GM23338 (cell line): Measurements from ENCODE around the gene CCDC39. TPM values are rescaled to one million over a fixed set of nuclear protein-coding genes. Genes with fewer than 3 reads are reported as not detected.
A peak's percentile ranks its signal among the peaks of the same experiment; 100 is the strongest.
"Not testable (repeated sequence)": the region's sequence is repeated elsewhere in the genome, so short reads cannot be mapped to it uniquely, and the experiment has no call there.

Source experiments
- ATAC-seq: fragments of 200-7000 bp; cut with Tn5 transposase; 3 replicates; pipeline ENCODE4 v1.9.1; 2020
- DNase-seq: peaks from one replicate; pipeline ENCODE4 v3.0.0-alpha.2; 2015; ENCODE audit warnings: low spot score
- H2AFZ ChIP-seq: fragments of 200-600 bp; sonication (generic); 2 replicates; pipeline ENCODE4 v1.8.0; 2016; ENCODE audit warnings: antibody characterized with exemption, mild to moderate bottlenecking, moderate library complexity
- H3F3A ChIP-seq: fragments of 200-600 bp; sonication (generic); replicated peaks from 2 replicates; pipeline ENCODE4 v1.8.0; 2017; ENCODE audit warnings: antibody characterized with exemption, mixed run types, low read depth
- H3K27ac ChIP-seq: fragments of 200-600 bp; sonication (generic); 2 replicates; pipeline ENCODE4 v1.6.1; 2016; ENCODE audit warnings: low read depth
- H3K27me3 ChIP-seq: fragments of 200-600 bp; sonication (generic); 2 replicates; pipeline ENCODE4 v1.8.0; 2016; ENCODE audit warnings: mild to moderate bottlenecking, mixed run types, moderate library complexity; ENCODE audit not compliant: insufficient read depth
- H3K36me3 ChIP-seq: fragments of 200-600 bp; sonication (generic); 2 replicates; pipeline ENCODE4 v1.8.0; 2016; ENCODE audit warnings: mild to moderate bottlenecking; ENCODE audit not compliant: insufficient read depth
- H3K4me1 ChIP-seq: fragments of 200-600 bp; sonication (generic); 2 replicates; pipeline ENCODE4 v1.8.0; 2016; ENCODE audit warnings: mild to moderate bottlenecking, moderate library complexity; ENCODE audit not compliant: insufficient read depth
- H3K4me2 ChIP-seq: fragments of 200-600 bp; sonication (generic); 2 replicates; pipeline ENCODE4 v1.7.1; 2017; ENCODE audit warnings: mixed run types
- H3K4me3 ChIP-seq: fragments of 200-600 bp; sonication (generic); 2 replicates; pipeline ENCODE4 v1.6.1; 2016; ENCODE audit warnings: mixed run types
- H3K79me2 ChIP-seq: fragments of 200-600 bp; sonication (generic); replicated peaks from 2 replicates; pipeline ENCODE4 v1.8.0; 2017; ENCODE audit warnings: mild to moderate bottlenecking; ENCODE audit not compliant: insufficient read depth
- H3K9me2 ChIP-seq: fragments of 200-600 bp; sonication (generic); 2 replicates; pipeline ENCODE4 v1.8.0; 2017; ENCODE audit not compliant: insufficient read depth
- H4K20me1 ChIP-seq: fragments of 200-600 bp; sonication (generic); replicated peaks from 2 replicates; pipeline ENCODE4 v1.8.0; 2017; ENCODE audit warnings: mild to moderate bottlenecking; ENCODE audit not compliant: insufficient read depth
- H3K27ac Mint-ChIP-seq: 2 replicates; pipeline ENCODE4 v1.8.0; 2020; ENCODE audit warnings: inconsistent platforms, mild to moderate bottlenecking, moderate library complexity, mixed read lengths
- H3K27me3 Mint-ChIP-seq: 3 replicates; pipeline ENCODE4 v1.8.0; 2022; ENCODE audit warnings: low read depth, mild to moderate bottlenecking, moderate library complexity, mixed read lengths, inconsistent platforms; ENCODE audit not compliant: insufficient read depth, poor library complexity
- H3K36me3 Mint-ChIP-seq: 3 replicates; pipeline ENCODE4 v1.8.0; 2021; ENCODE audit warnings: low read depth, mild to moderate bottlenecking, inconsistent platforms, moderate library complexity, mixed read lengths
- H3K4me1 Mint-ChIP-seq: 3 replicates; pipeline ENCODE4 v1.8.0; 2020; ENCODE audit warnings: mild to moderate bottlenecking, inconsistent platforms, mixed read lengths
- H3K4me3 Mint-ChIP-seq: 3 replicates; pipeline ENCODE4 v1.8.0; 2021; ENCODE audit warnings: moderate library complexity, mild to moderate bottlenecking, inconsistent platforms, mixed read lengths
- H3K9me3 Mint-ChIP-seq: 3 replicates; pipeline ENCODE4 v1.8.0; 2020; ENCODE audit warnings: moderate library complexity, mild to moderate bottlenecking, inconsistent platforms, mixed read lengths
- NANOG ChIP-seq: IDR thresholded peaks from 2 replicates; pipeline ENCODE4 v1.6.1; 2016; ENCODE audit warnings: antibody characterized with exemption, borderline replicate concordance
- POLR2AphosphoS5 ChIP-seq: IDR thresholded peaks from 2 replicates; pipeline ENCODE4 v1.6.1; 2016; ENCODE audit warnings: antibody characterized with exemption, low read depth
- ZNF114 ChIP-seq: fragments of 250-450 bp; sonication (Bioruptor Pico); IDR thresholded peaks from 2 replicates; pipeline ENCODE4 v1.5.0; 2020; ENCODE audit warnings: mild to moderate bottlenecking, moderate library complexity
- ZNF331 ChIP-seq: fragments of 250-450 bp; sonication (Bioruptor Pico); IDR thresholded peaks from 2 replicates; pipeline ENCODE4 v1.5.0; 2020; ENCODE audit warnings: low read depth, mild to moderate bottlenecking, moderate library complexity
- polyA plus RNA-seq: library from polyadenylated mRNA; unstranded; fragments of >200 nt; fragmentation: Nextera tagmentation; extraction: Ambion mirVana; gene quantifications from 2 replicates; pipeline ENCODE4 v1.2.1, GENCODE V29; 2016
- total RNA-seq: library from RNA; depleted of rRNA; stranded (reverse); fragments of >200 nt; shearing (Covaris generic); gene quantifications from 2 replicates; pipeline ENCODE4 v1.2.3, GENCODE V29; 2014
- TF ChIP-seq, protein P1 (sequence below), 2 experiments: fragments of 200-600 bp in 1 of 2; sonication (generic) in 1 of 2; conservative IDR thresholded peaks; 2 replicates each; pipeline versions ENCODE4 v1.5.1 to v1.6.1; 2016 to 2017; ENCODE audit warnings: antibody characterized with exemption in 2 of 2, low read depth in 2 of 2, mild to moderate bottlenecking in 2 of 2, moderate library complexity in 1 of 2
- TF ChIP-seq, protein P2 (sequence below): IDR thresholded peaks from 2 replicates; pipeline ENCODE4 v1.6.1; 2016; ENCODE audit warnings: antibody characterized with exemption
- TF ChIP-seq, protein P3 (sequence below): fragments of 250-450 bp; sonication (Bioruptor Pico); IDR thresholded peaks from 2 replicates; pipeline ENCODE4 v1.5.0; 2020; ENCODE audit warnings: mild to moderate bottlenecking, moderate library complexity

The CCDC39 gene
- total and polyA plus RNA-seq, 2 experiments from 2014 or later = 0.52 to 2.6 TPM

DNA sequence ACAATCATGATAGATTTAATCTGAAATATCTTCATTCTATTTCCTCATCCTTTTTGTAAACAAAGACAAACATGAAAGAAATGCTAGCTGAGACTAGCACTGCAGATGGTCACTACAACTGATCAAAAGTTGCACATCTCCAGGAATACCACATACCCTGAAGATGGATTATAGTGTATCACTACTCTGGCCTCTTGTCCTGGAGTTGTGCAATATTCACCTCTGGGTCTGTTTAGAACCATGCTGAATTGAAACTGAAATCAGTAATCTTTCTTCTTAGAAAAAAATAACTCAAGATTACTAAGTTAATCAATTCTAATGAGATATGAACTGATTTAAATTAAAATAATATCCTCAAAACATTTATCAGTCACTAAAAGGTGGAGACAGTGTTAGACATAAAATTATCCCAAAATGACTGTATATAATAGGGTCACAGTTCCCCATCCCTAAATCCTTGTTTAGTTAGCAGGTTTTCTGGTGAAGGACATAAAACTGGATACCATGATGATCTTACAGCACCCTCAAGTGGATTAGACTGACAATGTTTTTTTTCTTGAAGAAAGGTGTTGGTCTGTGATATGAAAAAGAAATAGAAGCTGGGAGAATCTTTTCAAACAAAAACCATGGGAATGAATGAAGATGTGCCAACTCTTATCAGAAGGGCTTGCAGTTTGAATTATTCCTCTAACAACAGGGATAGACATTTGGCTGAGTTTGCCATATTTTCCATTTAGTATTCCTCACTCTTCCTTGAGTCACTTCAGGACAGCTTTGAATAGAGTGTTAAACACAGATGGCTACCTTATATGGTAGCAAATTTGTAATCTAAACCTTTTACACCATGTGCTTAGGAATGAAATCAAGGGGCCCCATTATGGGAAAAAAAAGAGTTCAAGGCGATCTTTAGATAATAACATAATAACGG is 84.4 kb downstream of the CCDC39 start:
- Mint-ChIP-seq H3K9me3 (no peaks in the 10 kb centered on the region), H3K4me1 (no peaks in the 10 kb centered on the region), H3K27me3 (peaks cover 3% of the 10 kb centered on the region), H3K27ac (no peak overlapping the region), H3K4me3 (no peak overlapping the region), H3K36me3 (no peaks in the 10 kb centered on the region)
- no peak overlapping the region for H3K27ac ChIP-seq
- no peaks in the 10 kb centered on the region for H4K20me1 ChIP-seq
- TF ChIP-seq, protein P1, sequence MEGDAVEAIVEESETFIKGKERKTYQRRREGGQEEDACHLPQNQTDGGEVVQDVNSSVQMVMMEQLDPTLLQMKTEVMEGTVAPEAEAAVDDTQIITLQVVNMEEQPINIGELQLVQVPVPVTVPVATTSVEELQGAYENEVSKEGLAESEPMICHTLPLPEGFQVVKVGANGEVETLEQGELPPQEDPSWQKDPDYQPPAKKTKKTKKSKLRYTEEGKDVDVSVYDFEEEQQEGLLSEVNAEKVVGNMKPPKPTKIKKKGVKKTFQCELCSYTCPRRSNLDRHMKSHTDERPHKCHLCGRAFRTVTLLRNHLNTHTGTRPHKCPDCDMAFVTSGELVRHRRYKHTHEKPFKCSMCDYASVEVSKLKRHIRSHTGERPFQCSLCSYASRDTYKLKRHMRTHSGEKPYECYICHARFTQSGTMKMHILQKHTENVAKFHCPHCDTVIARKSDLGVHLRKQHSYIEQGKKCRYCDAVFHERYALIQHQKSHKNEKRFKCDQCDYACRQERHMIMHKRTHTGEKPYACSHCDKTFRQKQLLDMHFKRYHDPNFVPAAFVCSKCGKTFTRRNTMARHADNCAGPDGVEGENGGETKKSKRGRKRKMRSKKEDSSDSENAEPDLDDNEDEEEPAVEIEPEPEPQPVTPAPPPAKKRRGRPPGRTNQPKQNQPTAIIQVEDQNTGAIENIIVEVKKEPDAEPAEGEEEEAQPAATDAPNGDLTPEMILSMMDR (conservative IDR thresholded peaks at IDR 0.05; ENCODE audit: low read depth in 2 of 2) = peak; percentile 74 to 76
- TF ChIP-seq, protein P2, sequence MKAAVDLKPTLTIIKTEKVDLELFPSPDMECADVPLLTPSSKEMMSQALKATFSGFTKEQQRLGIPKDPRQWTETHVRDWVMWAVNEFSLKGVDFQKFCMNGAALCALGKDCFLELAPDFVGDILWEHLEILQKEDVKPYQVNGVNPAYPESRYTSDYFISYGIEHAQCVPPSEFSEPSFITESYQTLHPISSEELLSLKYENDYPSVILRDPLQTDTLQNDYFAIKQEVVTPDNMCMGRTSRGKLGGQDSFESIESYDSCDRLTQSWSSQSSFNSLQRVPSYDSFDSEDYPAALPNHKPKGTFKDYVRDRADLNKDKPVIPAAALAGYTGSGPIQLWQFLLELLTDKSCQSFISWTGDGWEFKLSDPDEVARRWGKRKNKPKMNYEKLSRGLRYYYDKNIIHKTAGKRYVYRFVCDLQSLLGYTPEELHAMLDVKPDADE = no peak
- no peaks in the 10 kb centered on the region for H3K79me2 ChIP-seq
- no peak overlapping the region for H2AFZ ChIP-seq
- no peaks in the 10 kb centered on the region for H3K27me3 ChIP-seq
- no peaks in the 10 kb centered on the region for H3K36me3 ChIP-seq
- ATAC-seq (peak; percentile 49), DNase-seq (peak; percentile 69)
- H3K9me2 ChIP-seq = no peaks in the 10 kb centered on the region
- H3K4me2 ChIP-seq = no peak overlapping the region
- H3K4me1 ChIP-seq = no peaks in the 10 kb centered on the region
- H3F3A ChIP-seq = no peaks in the 10 kb centered on the region
- H3K4me3 ChIP-seq = no peak overlapping the region

- not testable (repeated sequence) for H3K4me2 ChIP-seq, H3K4me3 ChIP-seq, H3F3A ChIP-seq, DNase-seq, H3K27me3 Mint-ChIP-seq, H3K79me2 ChIP-seq, H3K36me3 Mint-ChIP-seq, H3K9me3 Mint-ChIP-seq, ATAC-seq, H3K4me3 Mint-ChIP-seq, H3K9me2 ChIP-seq, H3K4me1 Mint-ChIP-seq, H3K27me3 ChIP-seq, H3K27ac Mint-ChIP-seq, H3K27ac ChIP-seq, H3K4me1 ChIP-seq, H3K36me3 ChIP-seq, H4K20me1 ChIP-seq
- 0 out of 2 replicates have a peak overlapping the region, but pooled peaks have one; percentile 53 for H2AFZ ChIP-seq
Observed at GRCh38 chr3:180593631-180594030, 85.7 kb downstream of the CCDC39 start.

DNA sequence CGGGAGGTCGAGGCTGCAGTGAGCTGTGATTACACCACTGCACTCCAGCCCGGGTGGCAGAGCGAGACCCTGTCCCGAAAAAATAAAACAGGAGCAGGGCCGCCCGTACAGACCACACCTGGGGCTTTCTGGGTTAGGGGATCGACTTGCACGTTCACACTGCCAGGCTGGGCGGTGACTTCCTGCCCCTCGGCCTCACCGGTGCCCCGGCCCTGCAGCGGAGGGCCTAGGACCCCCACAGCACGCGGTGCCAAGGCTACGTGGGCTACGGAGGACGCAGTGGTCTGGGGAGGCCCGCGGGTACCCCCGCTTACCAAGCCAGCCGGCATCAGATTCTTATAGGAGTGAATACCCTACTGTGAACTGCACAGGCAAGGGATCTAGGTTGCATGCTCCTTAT is 88.9 kb downstream of the CCDC39 start:
- H3K36me3 Mint-ChIP-seq = no peaks in the 10 kb centered on the region
- H3K36me3 ChIP-seq = no peaks in the 10 kb centered on the region
- H3K27me3 Mint-ChIP-seq = no peaks in the 10 kb centered on the region
- H3K9me3 Mint-ChIP-seq = no peaks in the 10 kb centered on the region
- no peak overlapping the region for H3K4me3 ChIP-seq
- no peaks in the 10 kb centered on the region for H3F3A ChIP-seq
- H4K20me1 ChIP-seq = no peaks in the 10 kb centered on the region
- no peaks in the 10 kb centered on the region for H3K9me2 ChIP-seq
- no peak for ATAC-seq
- no peak overlapping the region for H3K4me3 Mint-ChIP-seq
- no peak overlapping the region for H3K27ac ChIP-seq
- no peaks in the 10 kb centered on the region for H3K4me1 ChIP-seq
- no peak overlapping the region for H3K4me2 ChIP-seq
- H3K4me1 Mint-ChIP-seq = peaks cover 4% of the 10 kb centered on the region
- no peak overlapping the region for H2AFZ ChIP-seq
- H3K27ac Mint-ChIP-seq = no peak overlapping the region
- no peaks in the 10 kb centered on the region for H3K27me3 ChIP-seq
- DNase-seq = no peak
- H3K79me2 ChIP-seq = no peaks in the 10 kb centered on the region
- no peak for TF ChIP-seq NANOG
- no peak for TF ChIP-seq ZNF114 (CRISPR knock-in tag)
- no peak for TF ChIP-seq POLR2AphosphoS5
- no peak for TF ChIP-seq ZNF331 (CRISPR knock-in tag)
- TF ChIP-seq, protein P3, sequence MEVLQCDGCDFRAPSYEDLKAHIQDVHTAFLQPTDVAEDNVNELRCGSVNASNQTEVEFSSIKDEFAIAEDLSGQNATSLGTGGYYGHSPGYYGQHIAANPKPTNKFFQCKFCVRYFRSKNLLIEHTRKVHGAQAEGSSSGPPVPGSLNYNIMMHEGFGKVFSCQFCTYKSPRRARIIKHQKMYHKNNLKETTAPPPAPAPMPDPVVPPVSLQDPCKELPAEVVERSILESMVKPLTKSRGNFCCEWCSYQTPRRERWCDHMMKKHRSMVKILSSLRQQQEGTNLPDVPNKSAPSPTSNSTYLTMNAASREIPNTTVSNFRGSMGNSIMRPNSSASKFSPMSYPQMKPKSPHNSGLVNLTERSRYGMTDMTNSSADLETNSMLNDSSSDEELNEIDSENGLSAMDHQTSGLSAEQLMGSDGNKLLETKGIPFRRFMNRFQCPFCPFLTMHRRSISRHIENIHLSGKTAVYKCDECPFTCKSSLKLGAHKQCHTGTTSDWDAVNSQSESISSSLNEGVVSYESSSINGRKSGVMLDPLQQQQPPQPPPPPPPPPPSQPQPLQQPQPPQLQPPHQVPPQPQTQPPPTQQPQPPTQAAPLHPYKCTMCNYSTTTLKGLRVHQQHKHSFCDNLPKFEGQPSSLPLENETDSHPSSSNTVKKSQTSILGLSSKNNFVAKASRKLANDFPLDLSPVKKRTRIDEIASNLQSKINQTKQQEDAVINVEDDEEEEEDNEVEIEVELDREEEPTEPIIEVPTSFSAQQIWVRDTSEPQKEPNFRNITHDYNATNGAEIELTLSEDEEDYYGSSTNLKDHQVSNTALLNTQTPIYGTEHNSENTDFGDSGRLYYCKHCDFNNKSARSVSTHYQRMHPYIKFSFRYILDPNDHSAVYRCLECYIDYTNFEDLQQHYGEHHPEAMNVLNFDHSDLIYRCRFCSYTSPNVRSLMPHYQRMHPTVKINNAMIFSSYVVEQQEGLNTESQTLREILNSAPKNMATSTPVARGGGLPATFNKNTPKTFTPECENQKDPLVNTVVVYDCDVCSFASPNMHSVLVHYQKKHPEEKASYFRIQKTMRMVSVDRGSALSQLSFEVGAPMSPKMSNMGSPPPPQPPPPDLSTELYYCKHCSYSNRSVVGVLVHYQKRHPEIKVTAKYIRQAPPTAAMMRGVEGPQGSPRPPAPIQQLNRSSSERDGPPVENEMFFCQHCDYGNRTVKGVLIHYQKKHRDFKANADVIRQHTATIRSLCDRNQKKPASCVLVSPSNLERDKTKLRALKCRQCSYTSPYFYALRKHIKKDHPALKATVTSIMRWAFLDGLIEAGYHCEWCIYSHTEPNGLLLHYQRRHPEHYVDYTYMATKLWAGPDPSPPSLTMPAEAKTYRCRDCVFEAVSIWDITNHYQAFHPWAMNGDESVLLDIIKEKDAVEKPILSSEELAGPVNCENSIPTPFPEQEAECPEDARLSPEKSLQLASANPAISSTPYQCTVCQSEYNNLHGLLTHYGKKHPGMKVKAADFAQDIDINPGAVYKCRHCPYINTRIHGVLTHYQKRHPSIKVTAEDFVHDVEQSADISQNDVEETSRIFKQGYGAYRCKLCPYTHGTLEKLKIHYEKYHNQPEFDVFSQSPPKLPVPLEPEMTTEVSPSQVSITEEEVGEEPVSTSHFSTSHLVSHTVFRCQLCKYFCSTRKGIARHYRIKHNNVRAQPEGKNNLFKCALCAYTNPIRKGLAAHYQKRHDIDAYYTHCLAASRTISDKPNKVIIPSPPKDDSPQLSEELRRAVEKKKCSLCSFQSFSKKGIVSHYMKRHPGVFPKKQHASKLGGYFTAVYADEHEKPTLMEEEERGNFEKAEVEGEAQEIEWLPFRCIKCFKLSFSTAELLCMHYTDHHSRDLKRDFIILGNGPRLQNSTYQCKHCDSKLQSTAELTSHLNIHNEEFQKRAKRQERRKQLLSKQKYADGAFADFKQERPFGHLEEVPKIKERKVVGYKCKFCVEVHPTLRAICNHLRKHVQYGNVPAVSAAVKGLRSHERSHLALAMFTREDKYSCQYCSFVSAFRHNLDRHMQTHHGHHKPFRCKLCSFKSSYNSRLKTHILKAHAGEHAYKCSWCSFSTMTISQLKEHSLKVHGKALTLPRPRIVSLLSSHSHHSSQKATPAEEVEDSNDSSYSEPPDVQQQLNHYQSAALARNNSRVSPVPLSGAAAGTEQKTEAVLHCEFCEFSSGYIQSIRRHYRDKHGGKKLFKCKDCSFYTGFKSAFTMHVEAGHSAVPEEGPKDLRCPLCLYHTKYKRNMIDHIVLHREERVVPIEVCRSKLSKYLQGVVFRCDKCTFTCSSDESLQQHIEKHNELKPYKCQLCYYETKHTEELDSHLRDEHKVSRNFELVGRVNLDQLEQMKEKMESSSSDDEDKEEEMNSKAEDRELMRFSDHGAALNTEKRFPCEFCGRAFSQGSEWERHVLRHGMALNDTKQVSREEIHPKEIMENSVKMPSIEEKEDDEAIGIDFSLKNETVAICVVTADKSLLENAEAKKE (CRISPR knock-in tag) = no peak
